Endothelial cell of umbilical vein (primary cell): ENCODE data around the gene C4orf50. TPM values are rescaled to one million over a fixed set of nuclear protein-coding genes. Genes with fewer than 3 reads are reported as not detected.

ENCODE experiments used
- BruUV-seq: library from RNA; stranded (reverse); fragments of 400-500 nt; replicated peaks from 2 replicates; lab custom pipeline; 2021; lab: Mats Ljungman, UMichigan
- CTCF ChIA-PET: fragments of 300-600, 350-600 bp; sonication (Branson Sonifier 250); formaldehyde crosslinking; loops from one replicate; lab custom pipeline; 2021; ENCODE audit warnings: antibody characterized with exemption, inconsistent platforms; lab: Charles Lee
- POLR2A ChIA-PET: fragments of 300-600, 350-600 bp; sonication (Branson Sonifier 250); formaldehyde crosslinking; loops from one replicate; lab custom pipeline; 2021; ENCODE audit warnings: antibody characterized with exemption, inconsistent platforms; lab: Charles Lee
- DNase-seq: peaks from one replicate; pipeline ENCODE4 v3.0.0-alpha.2; 2011; ENCODE audit warnings: low read depth, low spot score
- FAIRE-seq: peaks from 2 replicates; lab custom pipeline; 2011; peaks lifted over from hg19 to GRCh38; lab: Jason Lieb, UNC
- H2AFZ ChIP-seq: 2 replicates; pipeline ENCODE4 v1.6.0; 2012; ENCODE audit warnings: low read depth, low read length, control low read depth, inconsistent platforms
- H3K27ac ChIP-seq: 2 replicates; pipeline ENCODE4 v1.5.1; 2011; ENCODE audit warnings: low read depth, mild to moderate bottlenecking, control low read depth, low read length, moderate library complexity; ENCODE audit not compliant: insufficient read depth
- H3K27me3 ChIP-seq, 2 experiments: 2 replicates each; pipeline versions ENCODE4 v1.6.0 to v1.6.1; 2011; ENCODE audit warnings: low read length in 2 of 2, mixed read lengths in 1 of 2; ENCODE audit not compliant: control insufficient read depth in 2 of 2, insufficient read depth in 2 of 2
- H3K36me3 ChIP-seq, 2 experiments: 2 replicates in 1 of 2; 3 replicates in 1 of 2; pipeline ENCODE4 v1.5.1; 2011; ENCODE audit warnings: low read length in 2 of 2, mild to moderate bottlenecking in 1 of 2, moderate library complexity in 1 of 2; ENCODE audit not compliant: control insufficient read depth in 2 of 2, insufficient read depth in 2 of 2; ENCODE audit errors: extremely low read depth in 1 of 2
- H3K4me1 ChIP-seq: 3 replicates; pipeline ENCODE4 v1.5.1; 2011; ENCODE audit warnings: mild to moderate bottlenecking, low read length; ENCODE audit not compliant: control insufficient read depth, insufficient read depth; ENCODE audit errors: extremely low read depth
- H3K4me2 ChIP-seq: 2 replicates; pipeline ENCODE4 v1.6.1; 2011; ENCODE audit warnings: low read length, control low read depth, mixed read lengths; ENCODE audit not compliant: insufficient read depth
- H3K4me3 ChIP-seq, 3 experiments: fragments of 200-600 bp in 1 of 3; sonication (generic), shearing (Covaris generic) in 1 of 3; replicated peaks in 1 of 3; 2 replicates each; pipeline ENCODE4 v1.5.1; 2011 to 2016; ENCODE audit warnings: control low read depth in 3 of 3, low read length in 3 of 3, mild to moderate bottlenecking in 2 of 3, inconsistent platforms in 1 of 3, low read depth in 1 of 3, moderate library complexity in 1 of 3; ENCODE audit not compliant: insufficient read depth in 1 of 3
- H3K79me2 ChIP-seq: 2 replicates; pipeline ENCODE4 v1.6.0; 2012; ENCODE audit warnings: low read length, inconsistent platforms; ENCODE audit not compliant: control insufficient read depth, insufficient read depth
- H3K9ac ChIP-seq: replicated peaks from 2 replicates; pipeline ENCODE3; 2011; ENCODE audit warnings: low read length, control low read depth; ENCODE audit not compliant: insufficient read depth; ENCODE audit errors: extremely low read depth
- H3K9me1 ChIP-seq: replicated peaks from 3 replicates; pipeline ENCODE4 v1.6.0; 2011; ENCODE audit warnings: mild to moderate bottlenecking, low read length; ENCODE audit not compliant: control insufficient read depth, insufficient read depth; ENCODE audit errors: extremely low read depth
- H3K9me3 ChIP-seq: replicated peaks from 2 replicates; pipeline ENCODE4 v1.5.1; 2012; ENCODE audit warnings: low read length, inconsistent platforms; ENCODE audit not compliant: control insufficient read depth, insufficient read depth
- H4K20me1 ChIP-seq: replicated peaks from 2 replicates; pipeline ENCODE3; 2011; ENCODE audit warnings: mild to moderate bottlenecking, low read length; ENCODE audit not compliant: control insufficient read depth, insufficient read depth; ENCODE audit errors: extremely low read depth
- EZH2 ChIP-seq: IDR thresholded peaks from 2 replicates; pipeline ENCODE4 v1.6.1; 2012; ENCODE audit warnings: borderline replicate concordance, low read depth, mild to moderate bottlenecking, moderate library complexity, low read length, inconsistent platforms; ENCODE audit not compliant: severe bottlenecking
- MAX ChIP-seq: IDR thresholded peaks from 2 replicates; pipeline ENCODE4 v1.6.1; 2011; ENCODE audit not compliant: insufficient read depth, insufficient read length
- MYC ChIP-seq: IDR thresholded peaks from one replicate; pipeline ENCODE4 v1.6.1; 2011; ENCODE audit warnings: mild to moderate bottlenecking, low read depth, low read length
- POLR2A ChIP-seq: IDR thresholded peaks from 2 replicates; pipeline ENCODE4 v1.6.1; 2012; ENCODE audit warnings: low read depth, mild to moderate bottlenecking, control low read depth, low read length
- POLR2AphosphoS5 ChIP-seq: IDR thresholded peaks from 2 replicates; pipeline ENCODE4 v1.6.1; 2012; ENCODE audit warnings: low read depth, mild to moderate bottlenecking, control low read depth, low read length, moderate library complexity; ENCODE audit not compliant: insufficient read depth
- dilution Hi-C: fragments of 300-500 bp; cut with MboI; formaldehyde crosslinking; loops from one replicate; pipeline ENCODE4 v1.15.0; 2019; ENCODE audit warnings: low sequenced_read_pairs; ENCODE audit not compliant: extremely low pct_ligation_motif_present
- intact Hi-C: fragments of 100-400 bp; cut with micrococcal nuclease; formaldehyde crosslinking; loops from one replicate; pipeline ENCODE4 v1.10.0; 2022
- polyA plus RNA-seq, 4 experiments: library from polyadenylated mRNA; depleted of rRNA in 3 of 4; stranded (reverse) in 3 of 4; unstranded in 1 of 4; fragments of >200 nt; gene quantifications; 2 replicates each; pipeline versions ENCODE4 v1.2.1 to v1.2.3, GENCODE V29; 2011 to 2012; ENCODE audit warnings: missing spikeins in 1 of 4
- total RNA-seq: library from RNA; stranded (reverse); gene quantifications from 2 replicates; pipeline ENCODE4 v1.2.3, GENCODE V29; 2021
- TF ChIP-seq, protein P1 (sequence below), 2 donors: IDR thresholded peaks; 1 replicate in 1 of 2; 2 replicates in 1 of 2; pipeline ENCODE4 v1.5.1; 2011; ENCODE audit warnings: low read length in 2 of 2, mild to moderate bottlenecking in 2 of 2, moderate library complexity in 2 of 2, control low read depth in 1 of 2, inconsistent platforms in 1 of 2, low read depth in 1 of 2; ENCODE audit not compliant: insufficient read depth in 1 of 2; ENCODE audit errors: extremely low read depth in 1 of 2

C4orf50 gene
- total and polyA plus RNA-seq, 2 donors (not counting 3 experiments of a cell fraction or from before 2014, with no cell fraction given): not detected

DNA sequence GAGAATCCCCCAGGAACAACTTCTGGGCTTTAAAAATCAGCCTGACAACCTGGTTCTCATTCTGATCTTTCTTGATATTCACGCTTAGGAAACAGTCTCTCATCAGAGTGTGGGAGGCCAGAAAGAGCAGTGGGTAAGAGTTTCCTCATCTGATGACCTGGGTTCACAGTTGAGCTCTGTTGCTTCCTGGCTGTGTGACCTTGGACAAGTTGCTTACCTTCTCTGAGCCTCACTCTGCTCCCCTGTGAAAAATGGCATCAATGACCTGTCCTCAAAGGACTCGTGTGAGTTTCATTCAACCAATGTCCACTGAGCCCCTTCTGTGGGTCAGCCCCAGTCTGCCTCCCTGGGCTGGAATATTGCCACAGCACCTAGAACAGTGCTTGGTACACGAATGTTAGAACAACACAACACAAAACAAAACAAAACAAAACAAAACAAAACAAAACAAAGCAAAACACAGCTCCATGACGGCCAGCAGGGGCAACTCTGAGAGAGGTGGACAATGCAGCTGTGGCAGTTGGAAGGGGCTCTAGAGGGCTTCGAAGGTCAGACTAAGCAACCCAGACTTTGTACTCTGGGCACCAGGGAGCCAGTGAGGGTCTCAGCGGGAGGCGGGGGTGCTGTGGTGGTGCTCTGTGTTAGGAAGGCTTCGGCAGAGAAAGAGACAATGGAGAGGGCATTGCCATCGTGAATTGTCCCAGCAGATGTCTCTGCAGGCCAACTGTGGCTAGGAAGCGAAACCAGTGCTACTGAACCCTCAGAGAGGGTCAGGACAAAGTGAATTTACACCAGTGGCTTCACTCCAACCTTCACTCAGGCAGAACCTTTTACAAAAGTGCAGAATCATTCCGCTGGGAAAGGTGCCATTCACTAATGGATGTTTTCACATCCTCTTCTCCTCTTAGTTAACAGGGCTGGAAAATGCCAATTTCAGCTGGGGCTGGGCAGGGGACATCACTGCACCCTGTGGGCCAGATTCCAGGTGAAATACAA lies 14.3 kb upstream of the C4orf50 start:
- Histone ChIP-seq H3K27ac (no peak overlapping the region), H3K9me1 (no peaks in the 10 kb centered on the region), H3K79me2 (no peaks in the 10 kb centered on the region), H3K4me3 (no peak overlapping the region), H4K20me1 (no peaks in the 10 kb centered on the region), H2AFZ (no peak overlapping the region), H3K9ac (no peak overlapping the region), H3K36me3 (no peaks in the 10 kb centered on the region), H3K27me3 (no peaks in the 10 kb centered on the region), H3K9me3 (no peaks in the 10 kb centered on the region), H3K4me1 (no peaks in the 10 kb centered on the region), H3K4me2 (no peak overlapping the region)
- FAIRE-seq (no peak), DNase-seq (no peak)
- intact Hi-C loops (no loop called here), dilution Hi-C loops (no loop called here)
- ChIA-PET POLR2A (no interaction called here), CTCF (no interaction called here)
- no TSS peak for BruUV-seq
- TF ChIP-seq POLR2AphosphoS5: no peak
- TF ChIP-seq EZH2: no peak
- TF ChIP-seq MAX: no peak
- no peak for TF ChIP-seq POLR2A
- no peak for TF ChIP-seq MYC
- TF ChIP-seq, protein P1, sequence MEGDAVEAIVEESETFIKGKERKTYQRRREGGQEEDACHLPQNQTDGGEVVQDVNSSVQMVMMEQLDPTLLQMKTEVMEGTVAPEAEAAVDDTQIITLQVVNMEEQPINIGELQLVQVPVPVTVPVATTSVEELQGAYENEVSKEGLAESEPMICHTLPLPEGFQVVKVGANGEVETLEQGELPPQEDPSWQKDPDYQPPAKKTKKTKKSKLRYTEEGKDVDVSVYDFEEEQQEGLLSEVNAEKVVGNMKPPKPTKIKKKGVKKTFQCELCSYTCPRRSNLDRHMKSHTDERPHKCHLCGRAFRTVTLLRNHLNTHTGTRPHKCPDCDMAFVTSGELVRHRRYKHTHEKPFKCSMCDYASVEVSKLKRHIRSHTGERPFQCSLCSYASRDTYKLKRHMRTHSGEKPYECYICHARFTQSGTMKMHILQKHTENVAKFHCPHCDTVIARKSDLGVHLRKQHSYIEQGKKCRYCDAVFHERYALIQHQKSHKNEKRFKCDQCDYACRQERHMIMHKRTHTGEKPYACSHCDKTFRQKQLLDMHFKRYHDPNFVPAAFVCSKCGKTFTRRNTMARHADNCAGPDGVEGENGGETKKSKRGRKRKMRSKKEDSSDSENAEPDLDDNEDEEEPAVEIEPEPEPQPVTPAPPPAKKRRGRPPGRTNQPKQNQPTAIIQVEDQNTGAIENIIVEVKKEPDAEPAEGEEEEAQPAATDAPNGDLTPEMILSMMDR (IDR thresholded peaks at IDR 0.05; ENCODE audit: extremely low read depth in 1 of 2, insufficient read depth in 1 of 2, low read depth in 1 of 2, low read length in 2 of 2): no peak
